Mesenchymal stem cell (in vitro differentiated cells and primary cell): ENCODE measurements around the gene PPP1R12C.
"Not testable (repeated sequence)": the region's sequence is repeated elsewhere in the genome, so short reads cannot be mapped to it uniquely, and the experiment has no call there.

ENCODE experiments used
- DNase-seq: peaks from one replicate; pipeline ENCODE4 v3.0.0-alpha.2; 2013
- H2AFZ ChIP-seq: one replicate; pipeline ENCODE4 v1.6.1; 2013; ENCODE audit warnings: low read depth, mild to moderate bottlenecking, control low read depth, inconsistent platforms, low read length, moderate library complexity
- H2AK5ac ChIP-seq: 2 replicates; pipeline ENCODE4 v1.6.1; 2013; ENCODE audit warnings: low read length, moderate library complexity, mild to moderate bottlenecking, inconsistent platforms; ENCODE audit not compliant: severe bottlenecking
- H2BK120ac ChIP-seq: one replicate; pipeline ENCODE4 v1.6.1; 2013; ENCODE audit warnings: low read depth, mild to moderate bottlenecking, inconsistent platforms, low read length, moderate library complexity
- H2BK12ac ChIP-seq, 2 experiments: one replicate each; pipeline ENCODE4 v1.6.1; 2013; ENCODE audit warnings: inconsistent platforms in 2 of 2, low read length in 2 of 2, mild to moderate bottlenecking in 2 of 2, moderate library complexity in 2 of 2, control low read depth in 1 of 2
- H2BK15ac ChIP-seq: one replicate; pipeline ENCODE4 v1.6.1; 2013; ENCODE audit warnings: mild to moderate bottlenecking, low read depth, inconsistent platforms; ENCODE audit not compliant: poor library complexity, severe bottlenecking
- H2BK5ac ChIP-seq: 2 replicates; pipeline ENCODE4 v1.6.1; 2013; ENCODE audit warnings: low read depth, mild to moderate bottlenecking, low read length, control low read depth, inconsistent platforms; ENCODE audit not compliant: poor library complexity, severe bottlenecking
- H3K14ac ChIP-seq, 2 experiments: one replicate each; pipeline ENCODE4 v1.6.1; 2013; ENCODE audit warnings: inconsistent platforms in 2 of 2, low read length in 2 of 2, control low read depth in 1 of 2, mild to moderate bottlenecking in 1 of 2, moderate library complexity in 1 of 2
- H3K18ac ChIP-seq, 2 experiments: one replicate each; pipeline ENCODE4 v1.6.1; 2013; ENCODE audit warnings: inconsistent platforms in 2 of 2, low read length in 2 of 2, control low read depth in 1 of 2, low read depth in 1 of 2, mild to moderate bottlenecking in 1 of 2
- H3K23ac ChIP-seq, 2 experiments: one replicate each; pipeline ENCODE4 v1.6.1; 2013; ENCODE audit warnings: inconsistent platforms in 2 of 2, low read length in 2 of 2, mild to moderate bottlenecking in 2 of 2, moderate library complexity in 2 of 2, control low read depth in 1 of 2
- H3K27ac ChIP-seq: 2 replicates; pipeline ENCODE4 v1.5.1; 2013; ENCODE audit warnings: mild to moderate bottlenecking, moderate library complexity, low read length, control low read depth, inconsistent platforms; ENCODE audit not compliant: poor library complexity, severe bottlenecking
- H3K27me3 ChIP-seq, 2 experiments: 2 replicates each; pipeline versions ENCODE4 v1.6.1 to v1.7.0; 2013; ENCODE audit warnings: low read length in 2 of 2, mild to moderate bottlenecking in 2 of 2, moderate library complexity in 2 of 2, control low read depth in 1 of 2, inconsistent platforms in 1 of 2; ENCODE audit not compliant: control insufficient read depth in 1 of 2, insufficient read depth in 1 of 2
- H3K36me3 ChIP-seq, 2 experiments: 2 replicates each; pipeline versions ENCODE4 v1.6.1 to v1.7.0; 2013; ENCODE audit warnings: low read length in 2 of 2, control low read depth in 1 of 2, inconsistent platforms in 1 of 2, low read depth in 1 of 2, mild to moderate bottlenecking in 1 of 2; ENCODE audit not compliant: insufficient read depth in 2 of 2, control insufficient read depth in 1 of 2
- H3K4ac ChIP-seq, 2 experiments: one replicate each; pipeline ENCODE4 v1.6.1; 2013; ENCODE audit warnings: inconsistent platforms in 2 of 2, low read length in 2 of 2, mild to moderate bottlenecking in 2 of 2, moderate library complexity in 2 of 2, control low read depth in 1 of 2, low read depth in 1 of 2
- H3K4me1 ChIP-seq: 2 replicates; pipeline ENCODE4 v1.6.1; 2013; ENCODE audit warnings: low read depth, low read length, control low read depth; ENCODE audit not compliant: control insufficient read depth, insufficient read depth
- H3K4me2 ChIP-seq: 2 replicates; pipeline ENCODE4 v1.6.1; 2013; ENCODE audit warnings: low read length, mild to moderate bottlenecking, inconsistent platforms; ENCODE audit not compliant: poor library complexity, severe bottlenecking
- H3K4me3 ChIP-seq, 2 experiments: 2 replicates each; pipeline versions ENCODE4 v1.5.1 to v1.7.0; 2013; ENCODE audit warnings: low read length in 2 of 2, mild to moderate bottlenecking in 2 of 2, control low read depth in 1 of 2, low read depth in 1 of 2; ENCODE audit not compliant: insufficient read depth in 1 of 2
- H3K79me1 ChIP-seq: replicated peaks from 2 replicates; pipeline ENCODE4 v1.6.1; 2013; ENCODE audit warnings: mild to moderate bottlenecking, control low read depth, low read length, inconsistent platforms; ENCODE audit not compliant: poor library complexity, severe bottlenecking
- H3K9ac ChIP-seq: 2 replicates; pipeline ENCODE4 v1.7.0; 2013; ENCODE audit warnings: mild to moderate bottlenecking, low read length, moderate library complexity
- H3K9me3 ChIP-seq: 2 replicates; pipeline ENCODE4 v1.7.0; 2013; ENCODE audit warnings: mild to moderate bottlenecking, low read length; ENCODE audit not compliant: control insufficient read depth
- H4K8ac ChIP-seq: one replicate; pipeline ENCODE4 v1.6.1; 2013; ENCODE audit warnings: inconsistent platforms, mild to moderate bottlenecking, low read length, moderate library complexity
- H4K91ac ChIP-seq: one replicate; pipeline ENCODE4 v1.6.1; 2013; ENCODE audit warnings: mild to moderate bottlenecking, low read length, inconsistent platforms
- WGBS: methylation state at CpG from one replicate; pipeline ENCODE4 v1.1.7; 2013; ENCODE audit warnings: mixed read lengths; 5-methylcytosine and 5-hydroxymethylcytosine counted together

Gene PPP1R12C

DNA sequence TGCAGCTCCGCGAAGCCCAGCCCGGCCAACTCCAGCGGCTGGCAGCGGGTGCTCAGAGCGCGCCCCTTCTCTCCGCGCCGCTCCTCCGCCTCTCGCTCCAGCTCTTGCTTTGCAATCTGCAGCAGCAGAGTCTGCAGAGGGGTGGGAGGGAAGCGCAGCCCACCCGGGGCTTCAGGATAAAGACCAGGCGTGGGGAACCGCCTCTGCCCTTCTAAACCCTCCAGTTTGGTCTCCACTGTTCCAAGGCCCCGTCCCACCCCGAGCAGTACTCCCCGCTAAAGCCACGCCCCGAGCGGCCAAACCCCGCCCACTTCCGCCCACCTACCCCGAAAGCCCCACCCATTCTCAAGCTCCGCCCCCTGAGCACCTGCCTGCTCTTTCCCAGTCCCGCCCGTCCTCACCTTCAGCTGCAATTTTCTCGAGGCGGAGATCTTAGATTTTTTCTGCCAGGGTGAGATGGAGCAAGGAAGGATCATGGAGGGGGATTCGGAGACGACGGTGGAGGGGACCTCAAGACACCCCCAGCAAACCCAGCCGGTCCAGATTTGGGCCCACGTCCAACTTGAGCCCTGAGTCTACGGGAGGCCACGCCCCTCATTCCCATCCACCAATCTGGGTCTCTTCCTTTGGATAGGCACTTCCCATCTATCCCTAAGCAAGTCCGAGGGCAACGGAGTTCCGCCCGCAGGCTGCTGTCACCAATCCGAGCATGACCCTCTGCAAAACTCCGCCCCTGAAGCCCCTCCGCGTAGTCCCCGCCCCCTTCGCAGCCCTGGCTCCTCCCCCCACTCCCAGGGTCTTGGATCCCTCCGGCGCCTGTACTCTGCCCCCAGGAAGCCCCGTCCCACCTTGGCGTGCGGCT lies 39.0 kb upstream of the PPP1R12C start:
- Histone ChIP-seq H2BK12ac (no peak overlapping the region), H3K23ac (no peak overlapping the region), H3K9ac (no peak overlapping the region), H3K14ac (no peak overlapping the region), H3K4me2 (no peak overlapping the region), H3K27ac (no peak overlapping the region), H2BK120ac (no peak overlapping the region), H4K8ac (no peak overlapping the region), H3K79me1 (no peaks in the 10 kb centered on the region), H3K18ac (no peak overlapping the region), H3K4me1 (peaks cover 30% of the 10 kb centered on the region), H3K36me3 (no peaks in the 10 kb centered on the region), H3K4ac (no peak overlapping the region), H3K9me3 (peaks cover 6% of the 10 kb centered on the region), H2AFZ (peak overlapping the region; percentile 18), H2AK5ac (no peak overlapping the region), H3K27me3 (peaks cover 28 to 29% of the 10 kb centered on the region in 2 experiments), H2BK5ac (no peak overlapping the region), H3K4me3 (no peak overlapping the region), H4K91ac (no peak overlapping the region), H2BK15ac (no peak overlapping the region)
- 7% methylated on average over 38 of the region's 52 CpGs for WGBS
- peak; percentile 39 for DNase-seq

GRCh38 chr19:55155784-55156183 lies 38.3 kb upstream of the PPP1R12C start:
- H2BK12ac ChIP-seq, H2BK15ac ChIP-seq, H4K91ac ChIP-seq, H2AK5ac ChIP-seq, H2BK5ac ChIP-seq, H3K14ac ChIP-seq, H3K79me1 ChIP-seq, H2BK120ac ChIP-seq, H3K9me3 ChIP-seq, H3K36me3 ChIP-seq, H3K4me2 ChIP-seq, H3K9ac ChIP-seq, DNase-seq, H4K8ac ChIP-seq, H3K4ac ChIP-seq, H3K27ac ChIP-seq, H3K4me3 ChIP-seq, H3K18ac ChIP-seq, H3K23ac ChIP-seq: not testable (repeated sequence)
- WGBS, result 19% methylated on average over 5 of the region's 5 CpGs
- Histone ChIP-seq H3K4me1 (peaks cover 27% of the 10 kb centered on the region), H2AFZ (peak overlapping the region; percentile 18), H3K27me3 (peaks cover 25 to 29% of the 10 kb centered on the region in 2 experiments)

DNA sequence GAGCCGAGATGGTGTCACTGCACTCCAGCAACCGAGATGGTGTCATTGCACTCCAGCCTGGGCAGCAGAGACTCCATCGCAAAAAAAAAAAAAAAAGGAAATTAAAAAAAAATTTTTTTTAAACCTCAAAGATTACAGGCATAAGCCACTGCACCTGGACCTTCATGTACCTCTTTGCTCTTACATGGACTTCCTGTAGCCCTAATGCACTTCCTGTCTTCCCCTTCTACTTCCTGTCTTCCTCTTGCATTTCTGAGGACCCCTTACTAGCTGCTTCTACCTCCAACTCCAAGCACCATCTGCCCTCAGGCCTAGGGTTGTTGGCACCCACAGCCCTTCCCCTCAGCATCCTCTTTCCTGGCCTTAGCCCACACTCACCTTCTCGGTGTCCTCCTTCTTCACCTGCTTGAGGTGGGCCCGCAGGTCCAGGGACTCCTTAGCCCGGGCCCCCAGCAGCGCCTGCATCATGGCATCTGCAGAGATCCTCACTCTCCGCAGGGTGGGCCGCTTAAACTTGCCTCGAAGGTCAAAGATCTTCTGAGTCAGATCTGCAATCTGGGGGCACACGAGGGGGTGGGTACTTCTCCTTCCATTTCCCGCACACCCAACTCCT lies 36.3 kb upstream of the PPP1R12C start:
- no peak overlapping the region for H3K4ac ChIP-seq
- H3K9ac ChIP-seq, result no peak overlapping the region
- 86% methylated on average over 12 of the region's 12 CpGs for WGBS
- H3K79me1 ChIP-seq, result no peaks in the 10 kb centered on the region
- H4K91ac ChIP-seq, result no peak overlapping the region
- H3K18ac ChIP-seq, result no peak overlapping the region
- no peak overlapping the region for H2BK15ac ChIP-seq
- peaks cover 20% of the 10 kb centered on the region for H3K4me1 ChIP-seq
- H2BK120ac ChIP-seq, result no peak overlapping the region
- H2AK5ac ChIP-seq, result no peak overlapping the region
- no peak overlapping the region for H3K4me3 ChIP-seq
- no peak for DNase-seq
- no peak overlapping the region for H3K27ac ChIP-seq
- H2BK12ac ChIP-seq, result no peak overlapping the region
- H2BK5ac ChIP-seq, result no peak overlapping the region
- no peak overlapping the region for H2AFZ ChIP-seq
- H3K23ac ChIP-seq, result no peak overlapping the region
- no peak overlapping the region for H4K8ac ChIP-seq
- no peak overlapping the region for H3K14ac ChIP-seq
- no peak overlapping the region for H3K4me2 ChIP-seq
- no peaks in the 10 kb centered on the region for H3K36me3 ChIP-seq
- peaks cover 37 to 47% of the 10 kb centered on the region in 2 experiments for H3K27me3 ChIP-seq
- H3K9me3 ChIP-seq, result peaks cover 10% of the 10 kb centered on the region

GRCh38 chr19:55152017-55152416 lies 34.6 kb upstream of the PPP1R12C start:
- Histone ChIP-seq H2BK12ac (no peak overlapping the region), H2AFZ (no peak overlapping the region), H3K14ac (no peak overlapping the region), H3K27me3 (peaks cover 43 to 52% of the 10 kb centered on the region in 2 experiments), H3K4ac (no peak overlapping the region), H2BK15ac (no peak overlapping the region), H3K9me3 (peaks cover 10% of the 10 kb centered on the region), H3K36me3 (no peaks in the 10 kb centered on the region), H2BK5ac (no peak overlapping the region), H3K9ac (no peak overlapping the region), H3K18ac (no peak overlapping the region), H3K23ac (no peak overlapping the region), H3K79me1 (no peaks in the 10 kb centered on the region), H4K8ac (peak overlapping the region; percentile 52), H3K4me3 (no peak overlapping the region), H3K4me1 (peaks cover 16% of the 10 kb centered on the region), H3K4me2 (no peak overlapping the region), H2AK5ac (no peak overlapping the region), H3K27ac (no peak overlapping the region), H4K91ac (no peak overlapping the region), H2BK120ac (no peak overlapping the region)
- DNase-seq, result no peak
